HG03521 (cell line): ENCODE results near the gene RRP8.

Experiments used
- ATAC-seq: cut with Tn5 transposase; IDR thresholded peaks from one replicate; pipeline ENCODE4 v1.9.1; 2021; ENCODE audit warnings: mild to moderate bottlenecking, moderate library complexity; ENCODE audit not compliant: unreplicated experiment

The RRP8 gene

GRCh38 chr11:6619004-6619745, 15.8 kb upstream of the RRP8 start, which contains the start of gene TPP1:
Gene TPP1 (minus strand): TSS chr11:6619422. CDS start chr11:6619400, 22 bp downstream.
- ATAC-seq: peak; percentile 99

DNA sequence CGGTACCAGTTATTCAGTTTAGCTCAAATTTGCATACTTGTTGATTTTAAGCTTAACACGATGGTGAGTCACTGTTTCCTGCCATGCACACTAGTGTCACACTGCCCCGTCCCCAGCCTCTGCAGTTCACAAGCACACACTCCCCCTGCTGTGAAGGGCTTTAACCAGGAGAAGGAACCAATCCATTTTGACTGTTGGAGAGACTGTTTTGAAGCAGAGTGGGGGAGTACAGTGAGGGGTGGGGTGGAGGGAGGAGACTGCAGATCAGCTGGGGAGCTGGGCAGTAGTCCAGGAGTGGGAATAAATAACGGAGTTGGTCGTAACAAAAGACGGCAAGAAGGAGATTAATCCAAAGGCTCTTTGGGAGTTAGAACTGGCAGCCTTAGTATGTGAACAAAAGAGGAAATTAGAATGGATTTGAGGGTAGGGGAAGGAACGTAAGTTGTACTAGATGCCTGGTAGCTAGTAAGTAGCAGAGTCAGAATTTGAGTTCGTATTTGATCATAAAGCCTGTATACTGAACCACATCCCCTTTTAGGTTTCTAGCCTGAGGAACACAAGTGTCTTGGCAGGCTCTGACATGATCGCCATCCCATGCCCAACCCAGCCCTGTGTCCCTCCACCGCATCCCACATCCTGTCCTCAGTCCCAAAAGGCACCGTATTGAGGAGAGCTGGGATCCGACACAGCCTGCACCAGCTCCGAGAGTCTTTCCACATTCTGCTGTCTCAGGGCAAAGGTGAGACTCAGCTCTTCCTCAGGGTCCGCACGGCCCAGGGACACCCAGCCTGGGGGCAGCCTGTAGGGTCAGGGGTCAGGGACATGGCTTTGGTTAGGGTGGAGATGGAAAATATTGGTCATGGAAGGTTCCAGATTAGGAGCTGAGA, 14.9 kb upstream of the RRP8 start:
- peak; percentile 22 for ATAC-seq

- no peak for ATAC-seq
Measured at GRCh38 chr11:6617315-6617781, 13.9 kb upstream of the RRP8 start.

GRCh38 chr11:6616596-6617250, 13.3 kb upstream of the RRP8 start:
- ATAC-seq: no peak

GRCh38 chr11:6615882-6616585, 12.6 kb upstream of the RRP8 start:
- no peak for ATAC-seq

DNA sequence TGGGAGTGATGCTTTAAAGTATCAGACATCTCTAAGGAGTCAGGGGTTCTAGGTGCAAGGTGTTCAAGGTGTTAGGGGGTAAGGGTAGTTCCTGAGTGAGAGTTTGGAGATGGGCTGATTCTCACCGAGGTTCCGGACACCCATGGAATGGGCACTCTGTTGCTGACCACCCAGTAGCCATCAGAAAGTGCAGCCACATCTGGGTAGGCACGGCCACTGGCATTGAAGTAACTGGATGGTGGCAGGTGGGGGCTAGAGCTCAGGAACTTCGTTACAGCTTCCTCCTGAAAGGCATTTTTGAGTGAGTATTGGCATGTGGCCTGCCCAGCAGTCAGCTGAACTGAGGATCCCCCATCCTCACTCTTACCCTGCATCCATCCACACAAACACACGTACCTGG, 11.6 kb upstream of the RRP8 start:
- no peak for ATAC-seq

DNA sequence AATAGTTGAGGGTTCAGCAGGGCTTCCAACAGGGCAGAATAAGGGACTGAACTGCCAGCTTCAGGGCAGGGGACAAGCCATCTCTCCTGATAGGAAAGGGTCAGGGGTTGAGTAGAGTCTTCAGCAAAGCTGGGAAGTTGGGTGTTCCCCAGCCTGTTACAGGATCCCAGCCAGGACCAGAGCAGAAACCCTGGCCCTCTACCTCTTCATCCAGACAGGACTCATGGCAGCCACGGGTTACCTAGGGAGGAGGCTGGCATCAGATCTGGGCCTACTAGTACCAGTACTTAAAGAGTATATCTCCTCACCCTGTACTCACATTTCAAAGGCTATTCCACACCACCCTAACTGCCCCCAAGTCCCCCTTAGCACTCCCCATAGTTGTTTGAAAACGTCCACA, 11.0 kb upstream of the RRP8 start:
- ATAC-seq: no peak

- ATAC-seq: no peak
Measured at GRCh38 chr11:6613496-6613895, 10.1 kb upstream of the RRP8 start.

DNA sequence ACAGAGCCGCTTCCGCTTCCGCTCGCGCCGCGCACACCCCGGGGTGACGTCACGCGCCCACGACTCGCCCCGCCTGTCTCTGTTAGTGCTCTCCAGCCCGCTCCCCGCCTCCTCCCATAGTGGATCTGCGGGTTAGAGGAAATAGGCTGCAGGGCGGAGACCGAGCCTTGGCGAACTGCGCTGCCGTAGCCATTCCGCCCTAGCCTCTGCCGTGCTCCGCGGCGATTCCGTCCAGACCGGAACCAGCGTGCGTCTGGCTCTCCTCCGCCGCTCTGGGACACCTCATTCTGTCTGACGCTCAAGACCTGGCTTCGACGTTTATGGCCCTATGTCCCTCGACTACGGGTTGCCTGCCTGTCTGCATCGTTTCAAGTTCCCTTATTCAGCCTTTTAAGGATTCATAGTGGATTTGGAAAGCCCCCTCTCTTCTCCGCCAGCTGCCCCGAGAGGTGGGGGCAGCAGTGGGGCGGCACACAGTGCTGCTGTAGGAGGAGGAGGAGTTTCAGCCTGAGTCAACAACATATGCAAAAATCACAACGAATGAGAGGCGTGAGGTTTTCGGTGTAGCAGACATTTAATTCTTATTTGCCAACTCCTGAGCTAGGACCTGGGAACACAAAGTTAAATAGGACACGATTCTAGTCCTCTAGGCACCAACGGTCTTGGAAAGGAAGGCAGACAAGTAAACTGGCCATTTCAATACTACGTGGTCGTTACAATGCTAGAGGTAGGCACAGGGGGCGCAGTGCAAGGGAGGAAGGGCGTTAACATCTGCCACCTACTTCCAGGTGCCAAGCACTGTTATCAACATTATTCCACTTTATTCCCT, 9.0 kb upstream of the RRP8 start, which contains the start of gene TAF10:
TSS of gene TAF10 (minus strand) at position 4 of the 829 bp plus-strand sequence. CDS start 27 bp downstream, outside the sequence.
- ATAC-seq: peak; percentile 89

DNA sequence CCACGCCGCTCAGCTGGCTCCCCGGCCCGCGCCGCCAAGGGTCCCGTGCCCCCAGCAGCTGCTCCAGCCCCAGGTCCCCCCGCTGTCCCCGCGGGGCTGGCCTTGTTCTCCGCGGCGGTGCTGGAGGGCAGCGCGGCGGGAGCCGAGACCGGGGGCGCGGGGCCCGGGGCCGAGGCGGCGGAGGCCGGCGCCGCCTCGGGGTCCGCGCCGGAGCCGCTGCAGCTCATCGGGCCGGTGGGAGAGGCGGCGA, 8.5 kb upstream of the RRP8 start:
- ATAC-seq: peak; percentile 14

DNA sequence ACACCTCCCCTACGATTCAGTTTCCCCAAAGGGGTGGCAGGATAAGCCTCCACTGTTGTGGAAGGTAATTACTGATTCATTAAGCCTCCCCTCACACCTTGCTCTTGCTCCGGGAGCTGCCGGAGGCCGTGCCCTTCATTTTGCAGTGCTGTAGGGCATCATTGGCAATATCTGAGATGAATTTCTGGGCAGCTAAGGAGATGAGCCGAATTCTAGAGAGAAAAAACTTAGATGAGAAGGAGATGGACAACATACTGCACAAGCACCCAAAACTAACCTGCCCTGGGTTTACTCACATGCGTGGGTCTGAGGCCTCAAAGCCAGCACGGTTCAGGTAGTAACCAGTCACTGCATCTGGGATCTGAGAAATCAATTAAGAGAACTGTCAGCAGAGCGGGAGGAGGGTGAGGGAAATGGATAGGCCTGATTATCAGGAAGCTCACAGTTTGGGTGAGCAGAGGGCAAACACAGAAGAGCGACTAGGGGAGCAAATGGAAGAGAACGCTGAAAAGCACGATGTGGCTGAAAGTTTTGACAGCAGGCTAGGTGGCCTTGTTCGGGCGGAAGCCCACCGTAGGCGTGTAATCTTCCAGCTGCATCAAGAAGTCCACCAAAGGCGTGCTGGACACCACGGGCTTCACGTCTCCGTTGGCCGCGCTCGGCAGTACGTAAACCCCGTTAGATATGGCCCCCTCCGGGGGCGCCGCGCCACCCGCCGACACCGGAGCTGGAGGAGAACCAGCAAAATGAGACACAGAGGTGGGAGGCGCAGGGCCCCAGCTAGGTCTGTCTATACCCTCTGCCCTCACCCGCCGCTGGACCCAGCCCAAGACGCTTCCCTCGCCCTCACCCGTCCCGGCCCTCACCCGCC, 7.9 kb upstream of the RRP8 start:
- ATAC-seq: no peak

DNA sequence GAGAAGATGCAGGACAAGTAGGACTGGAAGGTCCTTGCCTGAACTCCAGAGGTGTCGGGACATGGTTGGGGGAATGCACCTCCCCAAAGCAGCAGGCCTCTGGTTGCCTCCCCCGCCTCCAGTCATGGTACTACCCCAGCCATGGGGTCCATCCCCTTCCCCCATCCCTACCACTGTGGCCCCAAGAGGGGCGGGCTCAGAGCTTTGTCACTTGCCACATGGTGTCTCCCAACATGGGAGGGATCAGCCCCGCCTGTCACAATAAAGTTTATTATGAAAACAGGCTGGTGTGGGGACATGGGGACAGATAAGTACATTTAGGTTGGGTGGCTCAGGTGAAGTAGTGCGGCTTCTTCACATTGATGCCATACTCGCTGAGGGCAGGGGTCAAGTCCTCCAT, 7.2 kb upstream of the RRP8 start:
- ATAC-seq: no peak

DNA sequence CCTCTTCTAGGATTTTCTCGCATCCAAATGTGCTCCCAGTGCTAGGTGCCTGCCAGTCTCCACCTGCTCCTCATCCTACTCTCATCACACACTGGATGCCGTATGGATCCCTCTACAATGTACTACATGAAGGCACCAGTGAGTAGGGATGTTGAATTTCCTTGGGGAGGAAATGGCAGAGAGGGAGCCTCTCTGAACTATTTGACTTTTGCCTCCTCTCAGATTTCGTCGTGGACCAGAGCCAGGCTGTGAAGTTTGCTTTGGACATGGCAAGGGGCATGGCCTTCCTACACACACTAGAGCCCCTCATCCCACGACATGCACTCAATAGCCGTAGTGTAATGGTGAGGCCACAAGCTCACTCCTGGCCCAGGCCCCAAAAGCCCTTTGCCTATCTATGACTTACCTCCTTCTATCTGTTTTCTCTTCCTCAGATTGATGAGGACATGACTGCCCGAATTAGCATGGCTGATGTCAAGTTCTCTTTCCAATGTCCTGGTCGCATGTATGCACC, 6.1 kb upstream of the RRP8 start:
- ATAC-seq: no peak

DNA sequence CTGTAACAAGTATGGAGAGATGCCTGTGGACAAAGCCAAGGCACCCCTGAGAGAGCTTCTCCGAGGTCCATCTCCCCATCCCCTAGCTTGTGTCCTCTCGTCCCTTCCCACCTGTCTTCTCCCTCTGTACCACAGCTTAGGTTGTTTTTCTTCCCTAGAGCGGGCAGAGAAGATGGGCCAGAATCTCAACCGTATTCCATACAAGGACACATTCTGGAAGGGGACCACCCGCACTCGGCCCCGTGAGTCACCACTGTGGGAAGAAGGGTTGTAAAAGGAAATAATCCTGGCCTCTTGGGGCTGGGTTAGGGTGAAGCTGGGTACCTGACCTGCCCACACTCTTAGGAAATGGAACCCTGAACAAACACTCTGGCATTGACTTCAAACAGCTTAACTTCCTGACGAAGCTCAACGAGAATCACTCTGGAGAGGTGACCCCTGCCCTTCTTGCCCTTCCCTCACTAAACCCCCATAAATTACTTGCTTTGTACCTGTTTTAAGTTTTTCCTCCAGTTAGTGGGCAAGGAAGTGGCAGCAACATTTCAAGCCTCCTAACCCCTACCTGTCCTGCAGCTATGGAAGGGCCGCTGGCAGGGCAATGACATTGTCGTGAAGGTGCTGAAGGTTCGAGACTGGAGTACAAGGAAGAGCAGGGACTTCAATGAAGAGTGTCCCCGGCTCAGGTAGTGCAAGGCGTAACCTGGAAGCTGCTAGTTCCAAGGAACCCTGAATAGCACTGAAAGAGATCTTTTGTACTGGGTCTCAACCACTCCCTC, 5.5 kb upstream of the RRP8 start:
- ATAC-seq: no peak

- no peak for ATAC-seq
Measured at GRCh38 chr11:6608011-6608410, 4.6 kb upstream of the RRP8 start.

DNA sequence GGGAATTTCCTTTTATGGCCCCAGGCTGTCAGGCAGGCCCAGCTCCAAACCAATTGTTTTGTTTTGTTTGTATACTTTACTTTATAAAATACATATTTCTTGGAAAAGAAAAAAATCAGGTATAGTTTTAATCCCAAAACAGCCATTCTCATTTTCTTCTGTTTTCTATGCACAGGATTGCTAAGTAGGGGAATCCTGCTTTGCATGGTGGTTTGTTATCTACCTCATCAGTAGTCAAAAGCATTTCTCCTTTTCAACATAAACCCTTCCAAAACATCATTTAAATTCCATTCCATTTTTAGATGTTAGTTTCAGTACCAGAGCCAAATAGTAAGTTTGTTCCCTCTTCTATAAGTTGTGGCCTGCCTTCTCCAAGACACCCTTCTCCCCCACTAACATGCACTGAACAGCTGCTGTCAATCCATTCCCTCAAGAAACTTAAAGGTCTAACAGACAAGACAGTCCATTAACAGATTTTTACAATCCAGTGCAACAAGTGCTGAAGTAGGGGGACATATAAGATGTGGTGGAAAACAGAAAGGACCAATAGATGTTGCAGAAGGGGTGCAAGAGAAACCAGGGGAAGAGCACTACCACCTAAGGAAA, 3.9 kb upstream of the RRP8 start:
- no peak for ATAC-seq

DNA sequence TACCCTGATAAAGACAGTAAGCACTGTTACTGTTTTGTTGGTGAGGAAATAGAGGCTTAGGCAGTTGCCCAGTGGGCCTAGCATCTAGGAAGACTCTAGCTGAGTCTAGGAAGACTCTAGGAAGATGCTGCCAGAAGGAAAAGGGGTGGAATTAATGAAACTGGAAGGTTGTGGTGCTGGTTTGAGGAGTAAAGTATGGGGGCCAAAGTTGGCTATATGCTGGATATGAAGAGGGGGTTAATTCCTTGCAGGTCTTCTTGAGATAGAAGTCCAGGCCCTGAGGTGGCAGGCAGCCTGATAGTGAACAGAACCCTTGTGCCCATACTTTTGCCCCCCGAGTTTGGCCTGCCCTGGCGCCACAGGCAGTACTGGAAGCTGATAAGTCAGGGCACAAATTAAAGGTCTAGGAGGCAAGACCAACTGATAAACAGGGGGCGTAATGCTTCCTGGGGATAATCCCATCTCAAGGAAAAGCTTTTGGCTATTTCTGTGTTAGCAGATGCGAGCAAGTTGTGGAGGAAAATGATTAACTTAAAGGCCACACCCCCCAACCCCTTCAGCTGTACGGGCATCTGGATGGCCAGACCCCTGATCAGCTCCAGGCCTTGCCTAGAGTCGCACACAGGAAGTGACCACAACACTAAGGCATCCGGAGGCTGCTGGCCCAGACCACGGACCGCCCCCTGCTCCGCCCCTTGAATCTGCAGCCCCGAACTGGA, 3.2 kb upstream of the RRP8 start:
- peak; percentile 32 for ATAC-seq
